Measurements from ENCODE around the gene MEF2B. TPM values are rescaled to one million over a fixed set of nuclear protein-coding genes. Genes with fewer than 3 reads are reported as not detected.

The MEF2B gene
- total and polyA plus RNA-seq, 10 of the 15 experiments (the other 5 are each of a cell fraction or from before 2014, with no cell fraction given): 0.09 to 33.0 (median 8.9) TPM

GRCh38 chr19:19138109-19138981, 31.7 kb downstream of the MEF2B start, which contains the start of gene TMEM161A (continued):
- TF ChIP-seq ZNF384 (IDR thresholded peaks at IDR 0.05; ENCODE audit: borderline replicate concordance, low read depth, low read length) (no peak), SUPT20H (IDR thresholded peaks at IDR 0.05; ENCODE audit: borderline replicate concordance, control insufficient read depth, low read depth, low read length) (no peak), ZBTB33 (IDR thresholded peaks at IDR 0.05) (no peak), FOXM1 (IDR thresholded peaks at IDR 0.05; ENCODE audit: low read depth, low read length) (no peak), PAX8 (IDR thresholded peaks at IDR 0.05) (no peak), WRNIP1 (IDR thresholded peaks at IDR 0.05; ENCODE audit: borderline replicate concordance, low read depth, low read length) (no peak), NFYB (IDR thresholded peaks at IDR 0.05; ENCODE audit: insufficient read depth, low read depth, low read length) (peak; percentile 100), TAF1 (IDR thresholded peaks at IDR 0.05; ENCODE audit: borderline replicate concordance, low read depth, low read length) (peak; percentile 67; the same call in 1 of the 2 replicates), CREB1 (IDR thresholded peaks at IDR 0.05; ENCODE audit: low read depth) (peak; percentile 91), IRF3 (IDR thresholded peaks at IDR 0.05) (peak; percentile 91), NBN (IDR thresholded peaks at IDR 0.05) (peak; percentile 70; the same call in 1 of the 2 replicates)
